Measurements from ENCODE around the gene CD160.
A peak's percentile ranks its signal among the peaks of the same experiment; 100 is the strongest.
"Not testable (repeated sequence)": the region's sequence is repeated elsewhere in the genome, so short reads cannot be mapped to it uniquely, and the experiment has no call there.

Gene CD160

DNA sequence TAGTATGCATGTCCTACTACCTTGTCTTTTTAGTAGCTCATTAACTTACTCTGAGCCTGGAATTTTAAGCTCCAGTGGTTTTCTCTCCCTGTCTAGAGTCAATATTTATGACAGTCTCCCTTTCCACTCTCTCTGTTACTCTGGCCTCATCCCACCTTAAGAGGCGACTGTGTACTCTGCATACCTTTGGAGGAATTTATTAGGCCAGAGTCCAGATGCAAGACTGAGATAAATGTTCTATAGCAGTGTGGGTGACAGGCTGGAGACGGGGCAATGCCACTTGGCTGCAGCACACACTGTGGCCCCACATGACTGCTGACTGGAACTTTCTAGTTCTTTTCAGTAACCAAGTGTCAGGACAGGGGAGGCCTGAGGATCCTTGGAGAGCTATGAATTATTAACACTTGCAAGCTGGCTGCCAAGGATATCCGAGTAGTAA, 8.1 kb upstream of the CD160 start:
- TF ChIP-seq, protein P1, sequence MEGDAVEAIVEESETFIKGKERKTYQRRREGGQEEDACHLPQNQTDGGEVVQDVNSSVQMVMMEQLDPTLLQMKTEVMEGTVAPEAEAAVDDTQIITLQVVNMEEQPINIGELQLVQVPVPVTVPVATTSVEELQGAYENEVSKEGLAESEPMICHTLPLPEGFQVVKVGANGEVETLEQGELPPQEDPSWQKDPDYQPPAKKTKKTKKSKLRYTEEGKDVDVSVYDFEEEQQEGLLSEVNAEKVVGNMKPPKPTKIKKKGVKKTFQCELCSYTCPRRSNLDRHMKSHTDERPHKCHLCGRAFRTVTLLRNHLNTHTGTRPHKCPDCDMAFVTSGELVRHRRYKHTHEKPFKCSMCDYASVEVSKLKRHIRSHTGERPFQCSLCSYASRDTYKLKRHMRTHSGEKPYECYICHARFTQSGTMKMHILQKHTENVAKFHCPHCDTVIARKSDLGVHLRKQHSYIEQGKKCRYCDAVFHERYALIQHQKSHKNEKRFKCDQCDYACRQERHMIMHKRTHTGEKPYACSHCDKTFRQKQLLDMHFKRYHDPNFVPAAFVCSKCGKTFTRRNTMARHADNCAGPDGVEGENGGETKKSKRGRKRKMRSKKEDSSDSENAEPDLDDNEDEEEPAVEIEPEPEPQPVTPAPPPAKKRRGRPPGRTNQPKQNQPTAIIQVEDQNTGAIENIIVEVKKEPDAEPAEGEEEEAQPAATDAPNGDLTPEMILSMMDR (conservative IDR thresholded peaks at IDR 0.05; ENCODE audit: low read length) = no peak
- DNase-seq (ENCODE audit: low read depth) = no peak
- no peak overlapping the region for H3K4me3 ChIP-seq (ENCODE audit: low read length)

DNA sequence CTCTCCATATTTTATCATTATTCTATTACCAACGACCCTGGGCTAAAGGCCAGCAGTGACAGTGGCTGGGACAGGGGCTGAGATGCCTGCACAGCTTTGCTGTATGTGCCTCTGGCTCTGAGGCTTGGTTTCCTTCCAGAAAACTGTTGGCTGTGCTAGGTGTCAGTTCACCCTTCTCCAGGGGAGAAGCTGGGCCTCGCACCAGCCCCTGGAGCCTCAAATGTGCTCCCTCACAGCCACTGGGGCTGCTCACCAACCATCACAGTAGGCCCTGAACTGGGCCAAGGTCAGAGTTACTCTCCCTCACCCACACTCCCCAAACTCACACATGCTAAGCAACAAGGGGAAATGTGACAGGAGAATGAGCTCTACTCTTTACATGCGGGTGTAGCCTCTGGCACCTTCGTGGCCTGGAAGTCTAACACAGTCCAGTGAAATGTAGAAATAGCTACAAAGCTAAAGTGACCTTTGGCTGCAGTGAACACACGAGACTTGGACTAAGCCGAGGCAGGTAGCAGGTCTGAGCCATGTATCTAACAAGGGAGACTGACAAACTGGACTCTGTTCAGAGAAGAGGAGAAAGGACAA, 4.7 kb upstream of the CD160 start:
- H3K4me3 ChIP-seq (ENCODE audit: low read length) = no peak overlapping the region
- DNase-seq (ENCODE audit: low read depth) = no peak
- TF ChIP-seq, protein P1 (conservative IDR thresholded peaks at IDR 0.05; ENCODE audit: low read length) = no peak

DNA sequence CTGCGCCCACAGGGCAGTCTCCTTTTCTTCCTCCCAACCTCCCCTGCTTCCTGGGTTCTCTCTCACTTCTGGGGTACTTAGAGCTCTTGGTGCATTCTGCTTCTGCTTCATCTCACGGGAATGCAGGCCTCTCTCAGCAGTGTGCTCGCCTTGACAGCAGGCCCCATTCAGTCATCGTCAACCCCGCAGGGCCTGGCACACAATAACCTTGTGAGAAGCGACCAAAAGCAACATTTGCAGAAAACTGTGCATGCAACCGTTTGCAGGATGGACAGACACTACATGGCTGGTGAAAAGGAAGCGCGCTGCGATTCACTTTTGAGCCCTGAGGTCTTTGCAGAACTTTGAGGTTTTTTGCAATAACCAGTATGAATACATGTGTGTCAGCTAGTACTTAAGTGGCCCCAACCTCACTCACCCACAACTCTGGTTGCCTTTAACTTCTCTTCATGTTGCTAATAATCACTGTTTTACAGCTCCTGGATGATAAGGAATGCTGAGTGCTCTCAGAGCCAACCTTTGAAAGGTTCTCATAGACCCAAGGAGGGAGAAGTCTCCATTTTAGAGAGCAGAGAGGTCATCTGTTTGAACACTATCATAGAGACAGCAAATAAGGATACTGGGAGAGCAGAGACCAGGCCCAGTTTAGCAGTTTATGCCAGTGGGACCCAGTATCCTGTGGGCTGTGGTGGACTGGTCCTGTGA, 2.5 kb upstream of the CD160 start:
- no peak for DNase-seq (ENCODE audit: low read depth)
- TF ChIP-seq, protein P1 (conservative IDR thresholded peaks at IDR 0.05; ENCODE audit: low read length) = no peak

DNA sequence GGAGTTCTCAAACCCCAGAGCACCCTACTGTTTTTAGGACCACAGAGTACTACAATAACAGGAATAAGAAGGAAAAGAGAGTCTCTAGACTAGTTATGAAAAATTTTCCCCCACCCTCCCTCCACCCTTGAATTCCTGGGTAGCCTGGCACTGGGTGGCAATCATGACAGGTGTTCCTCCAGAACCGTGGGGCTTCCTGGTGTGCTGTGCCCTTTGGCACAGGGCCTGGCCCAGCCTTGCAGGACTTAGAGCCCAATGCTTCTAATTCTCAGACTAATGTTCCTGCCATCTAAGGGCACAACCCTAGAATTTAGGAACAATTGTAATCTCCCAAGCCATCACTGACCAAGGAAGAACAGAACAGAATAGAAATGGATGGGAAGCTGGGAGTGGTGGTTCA, 1.5 kb upstream of the CD160 start:
- H3K4me3 ChIP-seq (ENCODE audit: low read length) = no peak overlapping the region
- no peak for DNase-seq (ENCODE audit: low read depth)
- TF ChIP-seq, protein P1 (conservative IDR thresholded peaks at IDR 0.05; ENCODE audit: low read length) = no peak

More for the DNA sequence above, 2.5 kb upstream of the CD160 start:
- no peak overlapping the region for H3K4me3 ChIP-seq (ENCODE audit: low read length)

DNA sequence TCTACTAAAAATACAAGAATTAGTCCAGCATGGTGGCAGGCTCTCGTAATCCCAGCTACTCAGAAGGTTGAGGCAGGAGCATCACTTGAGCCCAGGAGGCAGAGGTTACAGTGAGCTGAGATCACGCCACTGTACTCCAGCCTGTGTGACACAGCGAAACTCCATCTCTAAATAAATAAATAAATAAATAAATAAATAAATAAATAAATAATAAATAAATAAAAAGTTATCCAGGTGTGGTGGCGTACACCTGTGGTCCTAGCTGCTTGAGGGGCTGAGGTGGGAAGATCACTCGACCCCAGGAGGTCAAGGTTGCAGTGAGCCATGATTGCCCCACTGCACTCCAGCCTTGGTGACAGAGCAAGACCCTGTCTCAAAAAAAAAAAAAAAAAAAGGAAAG, 834 bp upstream of the CD160 start:
- not testable (repeated sequence) for DNase-seq (ENCODE audit: low read depth); H3K4me3 ChIP-seq (ENCODE audit: low read length)

DNA sequence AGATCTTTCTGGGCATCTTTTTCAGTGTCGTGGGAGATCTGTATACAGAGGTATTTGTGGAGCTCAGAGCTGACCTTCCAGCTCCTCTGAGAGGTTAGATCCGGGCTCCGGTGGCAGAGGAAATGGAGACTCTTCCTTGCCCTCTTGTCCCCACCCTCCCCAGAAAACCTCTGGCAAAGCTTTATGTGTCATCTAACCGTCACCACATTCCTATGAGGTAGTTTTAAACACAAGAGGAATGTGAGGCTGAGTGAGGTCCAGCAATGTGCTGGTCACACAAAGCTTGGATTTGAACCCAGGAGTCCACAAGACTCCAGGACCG, 1.2 kb downstream of the CD160 start:
- DNase-seq (ENCODE audit: low read depth) = peak; percentile 87
- peak overlapping the region; percentile 59 for H3K4me3 ChIP-seq (ENCODE audit: low read length)
- TF ChIP-seq, protein P1 (conservative IDR thresholded peaks at IDR 0.05; ENCODE audit: low read length) = no peak

DNA sequence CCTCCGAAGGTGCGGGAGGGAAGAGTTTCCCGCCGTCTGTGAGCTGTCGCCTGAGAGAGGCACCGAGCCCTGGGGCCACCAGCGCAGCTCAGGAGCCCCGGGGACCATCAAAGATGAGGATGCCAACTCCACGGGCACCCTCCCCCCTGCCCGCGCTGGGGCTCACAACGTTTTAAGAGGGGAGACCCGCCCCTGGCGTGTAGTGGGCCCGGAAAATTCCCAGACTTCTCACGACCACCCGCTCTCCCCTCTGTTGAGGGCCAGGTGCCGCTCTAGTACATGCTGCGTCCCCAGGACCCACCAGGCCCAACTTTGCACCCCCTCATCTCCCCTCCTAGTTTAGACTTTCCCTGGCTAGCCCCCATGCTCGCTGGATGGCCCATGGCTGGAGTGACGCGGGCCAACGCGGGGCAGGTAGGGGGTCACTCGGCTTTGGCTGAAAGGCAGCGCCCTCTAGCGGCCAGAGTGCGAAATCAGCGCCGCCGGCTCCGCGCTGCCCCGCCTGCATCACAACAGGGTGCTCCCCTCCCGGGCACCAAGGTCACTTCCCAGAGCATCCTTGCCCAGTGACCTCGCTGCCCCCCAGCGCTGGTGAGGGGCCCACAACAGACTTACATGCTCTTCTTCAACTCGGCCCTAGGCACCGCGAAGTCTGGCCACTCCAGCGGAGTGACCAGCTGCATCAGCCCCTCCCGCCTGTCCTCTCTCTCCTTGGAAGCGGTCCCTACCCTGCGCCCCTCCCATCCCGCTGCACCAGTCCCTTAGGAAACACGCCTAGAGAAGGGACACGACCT, 1.8 kb downstream of the CD160 start:
- H3K4me3 ChIP-seq (ENCODE audit: low read length) = peak overlapping the region; percentile 59
- DNase-seq (ENCODE audit: low read depth) = peak; percentile 54
- TF ChIP-seq, protein P1 (conservative IDR thresholded peaks at IDR 0.05; ENCODE audit: low read length) = peak; percentile 74

DNA sequence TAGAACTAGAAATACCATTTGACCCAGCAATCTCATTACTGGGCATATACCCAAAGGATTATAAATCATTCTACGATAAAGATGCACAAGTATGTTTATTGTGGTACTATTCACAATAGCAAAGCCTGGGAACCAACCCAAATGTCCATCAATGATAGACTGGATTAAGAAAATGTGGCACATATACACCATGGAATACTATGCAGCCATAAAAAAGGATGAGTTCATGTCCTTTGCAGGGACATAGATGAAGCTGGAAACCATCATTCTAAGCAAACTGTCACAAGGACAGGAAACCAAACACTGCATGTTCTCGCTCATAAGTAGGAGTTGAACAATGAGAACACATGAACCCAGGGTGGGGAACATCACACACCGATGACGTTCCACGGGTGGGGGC, 6.9 kb downstream of the CD160 start:
- H3K4me3 ChIP-seq (ENCODE audit: low read length); DNase-seq (ENCODE audit: low read depth): not testable (repeated sequence)

Data from AG10803 (cell line).